GM12801 (cell line): Measurements from ENCODE around the gene ADAMTS17.

Experiments
- TF ChIP-seq, protein P1 (sequence below): IDR thresholded peaks from one replicate; pipeline ENCODE4 v1.5.1; 2011; ENCODE audit warnings: control low read depth; ENCODE audit not compliant: insufficient read length; ENCODE audit errors: extremely low read depth

The ADAMTS17 gene

GRCh38 chr15:100242989-100243388 lies 98.8 kb downstream of the ADAMTS17 start:
- TF ChIP-seq, protein P1, sequence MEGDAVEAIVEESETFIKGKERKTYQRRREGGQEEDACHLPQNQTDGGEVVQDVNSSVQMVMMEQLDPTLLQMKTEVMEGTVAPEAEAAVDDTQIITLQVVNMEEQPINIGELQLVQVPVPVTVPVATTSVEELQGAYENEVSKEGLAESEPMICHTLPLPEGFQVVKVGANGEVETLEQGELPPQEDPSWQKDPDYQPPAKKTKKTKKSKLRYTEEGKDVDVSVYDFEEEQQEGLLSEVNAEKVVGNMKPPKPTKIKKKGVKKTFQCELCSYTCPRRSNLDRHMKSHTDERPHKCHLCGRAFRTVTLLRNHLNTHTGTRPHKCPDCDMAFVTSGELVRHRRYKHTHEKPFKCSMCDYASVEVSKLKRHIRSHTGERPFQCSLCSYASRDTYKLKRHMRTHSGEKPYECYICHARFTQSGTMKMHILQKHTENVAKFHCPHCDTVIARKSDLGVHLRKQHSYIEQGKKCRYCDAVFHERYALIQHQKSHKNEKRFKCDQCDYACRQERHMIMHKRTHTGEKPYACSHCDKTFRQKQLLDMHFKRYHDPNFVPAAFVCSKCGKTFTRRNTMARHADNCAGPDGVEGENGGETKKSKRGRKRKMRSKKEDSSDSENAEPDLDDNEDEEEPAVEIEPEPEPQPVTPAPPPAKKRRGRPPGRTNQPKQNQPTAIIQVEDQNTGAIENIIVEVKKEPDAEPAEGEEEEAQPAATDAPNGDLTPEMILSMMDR: no peak

GRCh38 chr15:100241572-100242482 lies 99.9 kb downstream of the ADAMTS17 start:
- TF ChIP-seq, protein P1: no peak

- TF ChIP-seq, protein P1: no peak
Observed at GRCh38 chr15:100236981-100237720, 104.6 kb downstream of the ADAMTS17 start.

DNA sequence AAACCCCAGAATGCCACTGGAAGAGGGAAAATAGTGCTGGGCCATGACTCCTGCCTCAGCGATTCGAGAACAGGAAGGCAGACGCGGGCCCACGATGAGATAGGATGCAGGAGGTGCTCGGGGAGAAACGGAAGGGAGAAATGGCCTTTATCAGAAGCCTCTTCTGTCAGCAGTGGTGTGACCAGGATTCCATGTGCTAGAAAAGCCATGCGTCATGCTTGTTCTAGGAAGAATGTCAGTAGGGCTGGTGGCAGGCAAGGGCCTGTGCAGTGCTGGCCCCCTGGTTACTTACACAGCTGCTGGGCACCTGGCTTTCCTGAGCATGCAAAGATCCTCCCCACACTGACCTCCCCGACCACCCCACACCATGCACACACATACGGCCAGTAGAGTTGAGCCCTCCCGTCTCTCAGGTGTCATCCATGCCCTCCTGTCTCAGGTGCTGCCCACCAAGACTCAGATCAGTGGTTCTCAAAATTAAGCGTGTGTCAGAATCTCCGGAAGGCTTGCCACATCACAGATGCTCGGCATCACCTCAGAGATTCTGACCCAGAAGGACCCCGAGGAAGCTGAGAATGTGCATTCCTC lies 106.7 kb downstream of the ADAMTS17 start:
- TF ChIP-seq, protein P1: no peak

- TF ChIP-seq, protein P1: no peak
Observed at GRCh38 chr15:100234158-100235029, 107.4 kb downstream of the ADAMTS17 start.

- TF ChIP-seq, protein P1: no peak
Observed at GRCh38 chr15:100230784-100231183, 111.0 kb downstream of the ADAMTS17 start.
